Testis (tissue), 3 donors: ENCODE measurements around the gene ANGPTL4. TPM values are rescaled to one million over a fixed set of nuclear protein-coding genes. Genes with fewer than 3 reads are reported as not detected.
A peak's percentile ranks its signal among the peaks of the same experiment; 100 is the strongest.

Source experiments
- DNase-seq: peaks from one replicate; pipeline ENCODE4 v3.0.0-alpha.2; 2019
- H3K27ac ChIP-seq, 2 donors: fragments of 200-600 bp; sonication (generic); one replicate each; pipeline ENCODE4 v1.5.1; 2019
- H3K27me3 ChIP-seq: fragments of 200-600 bp; sonication (generic); one replicate; pipeline ENCODE4 v1.5.1; 2019
- H3K36me3 ChIP-seq: fragments of 200-600 bp; sonication (generic); one replicate; pipeline ENCODE4 v1.5.1; 2017; ENCODE audit warnings: low read depth; ENCODE audit errors: missing control alignments
- H3K4me1 ChIP-seq: fragments of 200-600 bp; sonication (generic); one replicate; pipeline ENCODE4 v1.5.1; 2019
- H3K4me3 ChIP-seq, 2 donors: fragments of 200-600 bp; sonication (generic); one replicate each; pipeline ENCODE4 v1.5.1; 2017 to 2019
- H3K9me3 ChIP-seq: fragments of 200-600 bp; sonication (generic); one replicate; pipeline ENCODE4 v1.5.1; 2017
- POLR2A ChIP-seq: fragments of 450-650 bp; IDR thresholded peaks from one replicate; pipeline ENCODE4 v1.6.1; 2017; ENCODE audit warnings: antibody characterized with exemption, mild to moderate bottlenecking, moderate library complexity
- WGBS, 2 donors: methylation state at CpG; one replicate each; pipeline ENCODE4 v1.1.5; 2018; 5-methylcytosine and 5-hydroxymethylcytosine counted together
- intact Hi-C: fragments of 100-400 bp; cut with DNase I; formaldehyde crosslinking; loops from one replicate; pipeline ENCODE4 v1.15.1; 2023; ENCODE audit warnings: low total_unique reads
- polyA plus RNA-seq: library from polyadenylated mRNA; stranded (reverse); fragments of 350-450 nt; fragmentation: Illumina TruSeq; extraction: RNeasy Lipid Tissue Mini Kit (QIAGEN cat#74804); gene quantifications from one replicate; pipeline ENCODE4 v1.2.3, GENCODE V29; 2014; ENCODE audit warnings: low read depth, low replicate concordance; ENCODE audit not compliant: insufficient read depth
- total RNA-seq, 2 donors: library from RNA; depleted of rRNA; stranded (reverse); fragments of >200 nt; gene quantifications; one replicate each; pipeline ENCODE4 v1.2.3, GENCODE V29; 2016
- TF ChIP-seq, protein P1 (sequence below), 3 experiments: fragments of 450-650 bp in 2 of 3; fragments of 200-600 bp in 1 of 3; sonication (generic) in 1 of 3; IDR thresholded peaks; one replicate each; pipeline ENCODE4 v1.5.1; 2016 to 2019; ENCODE audit warnings: antibody characterized with exemption in 3 of 3, mild to moderate bottlenecking in 2 of 3, moderate library complexity in 1 of 3

The ANGPTL4 gene
- total and polyA plus RNA-seq, 3 donors from 2014 or later = 10.0 to 18.5 (median 10.2) TPM

DNA sequence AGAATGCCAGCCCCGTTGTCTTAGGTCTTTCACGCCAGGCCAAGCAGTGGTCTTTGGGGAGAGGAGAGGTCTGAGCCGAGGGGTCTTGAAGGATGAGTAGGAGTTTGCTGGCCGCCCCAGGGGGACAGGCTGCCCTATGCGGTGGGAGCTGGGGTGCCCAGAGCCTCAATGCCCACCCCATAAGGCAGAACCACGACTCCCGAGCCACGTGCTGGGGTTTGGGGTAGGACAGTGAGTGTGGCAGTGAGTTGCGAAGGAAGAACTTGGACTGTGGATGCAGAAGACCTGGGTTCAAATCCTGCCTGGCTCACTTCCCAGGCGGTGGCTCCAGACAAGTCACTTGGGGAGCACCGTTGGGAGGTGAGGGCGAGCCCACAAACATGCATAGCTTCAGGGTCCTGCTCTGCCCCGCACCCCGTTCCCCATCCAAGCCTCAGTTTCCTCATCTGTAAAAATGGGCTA is 31.7 kb downstream of the ANGPTL4 start:
- DNase-seq = no peak
- WGBS, 2 donors = 85 to 88% methylated on average over 12 to 14 of the region's 14 CpGs
- no peak overlapping the region for H3K4me3 ChIP-seq
- intact Hi-C loops = no loop called here
- no peaks in the 10 kb centered on the region for H3K27me3 ChIP-seq
- TF ChIP-seq, protein P1, sequence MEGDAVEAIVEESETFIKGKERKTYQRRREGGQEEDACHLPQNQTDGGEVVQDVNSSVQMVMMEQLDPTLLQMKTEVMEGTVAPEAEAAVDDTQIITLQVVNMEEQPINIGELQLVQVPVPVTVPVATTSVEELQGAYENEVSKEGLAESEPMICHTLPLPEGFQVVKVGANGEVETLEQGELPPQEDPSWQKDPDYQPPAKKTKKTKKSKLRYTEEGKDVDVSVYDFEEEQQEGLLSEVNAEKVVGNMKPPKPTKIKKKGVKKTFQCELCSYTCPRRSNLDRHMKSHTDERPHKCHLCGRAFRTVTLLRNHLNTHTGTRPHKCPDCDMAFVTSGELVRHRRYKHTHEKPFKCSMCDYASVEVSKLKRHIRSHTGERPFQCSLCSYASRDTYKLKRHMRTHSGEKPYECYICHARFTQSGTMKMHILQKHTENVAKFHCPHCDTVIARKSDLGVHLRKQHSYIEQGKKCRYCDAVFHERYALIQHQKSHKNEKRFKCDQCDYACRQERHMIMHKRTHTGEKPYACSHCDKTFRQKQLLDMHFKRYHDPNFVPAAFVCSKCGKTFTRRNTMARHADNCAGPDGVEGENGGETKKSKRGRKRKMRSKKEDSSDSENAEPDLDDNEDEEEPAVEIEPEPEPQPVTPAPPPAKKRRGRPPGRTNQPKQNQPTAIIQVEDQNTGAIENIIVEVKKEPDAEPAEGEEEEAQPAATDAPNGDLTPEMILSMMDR (IDR thresholded peaks at IDR 0.05) = no peak
- no peak for TF ChIP-seq POLR2A
- H3K27ac ChIP-seq = no peak overlapping the region
- H3K9me3 ChIP-seq = no peaks in the 10 kb centered on the region
- no peaks in the 10 kb centered on the region for H3K36me3 ChIP-seq
- peaks cover 61% of the 10 kb centered on the region for H3K4me1 ChIP-seq

DNA sequence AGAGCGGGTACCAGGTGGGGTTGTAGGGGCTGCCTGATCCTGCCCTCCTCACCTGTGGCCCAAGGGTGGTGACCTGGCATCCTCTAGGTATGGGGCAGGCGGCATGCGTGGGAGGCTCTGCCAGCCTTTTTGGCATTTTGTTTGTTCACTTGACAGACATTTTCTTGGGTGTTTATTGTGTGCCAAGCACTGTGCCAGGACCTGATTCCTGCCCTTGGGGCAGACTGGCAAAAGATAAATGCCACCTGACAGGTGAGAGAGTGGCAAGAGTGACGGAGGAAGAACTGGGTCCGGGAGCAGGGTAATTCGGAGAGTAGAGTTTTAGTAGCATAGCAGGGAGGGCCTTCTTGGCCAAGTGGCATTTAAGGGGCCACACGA is 32.2 kb downstream of the ANGPTL4 start:
- no peak overlapping the region for H3K4me3 ChIP-seq
- TF ChIP-seq, protein P1 (IDR thresholded peaks at IDR 0.05) = no peak
- no peak for TF ChIP-seq POLR2A
- H3K36me3 ChIP-seq = no peaks in the 10 kb centered on the region
- 89 to 93% methylated on average over 7 of the region's 7 CpGs for WGBS, 2 donors
- no peaks in the 10 kb centered on the region for H3K27me3 ChIP-seq
- intact Hi-C loops = no loop called here
- no peaks in the 10 kb centered on the region for H3K9me3 ChIP-seq
- H3K4me1 ChIP-seq = peaks cover 57% of the 10 kb centered on the region
- no peak for DNase-seq
- H3K27ac ChIP-seq = no peak overlapping the region

DNA sequence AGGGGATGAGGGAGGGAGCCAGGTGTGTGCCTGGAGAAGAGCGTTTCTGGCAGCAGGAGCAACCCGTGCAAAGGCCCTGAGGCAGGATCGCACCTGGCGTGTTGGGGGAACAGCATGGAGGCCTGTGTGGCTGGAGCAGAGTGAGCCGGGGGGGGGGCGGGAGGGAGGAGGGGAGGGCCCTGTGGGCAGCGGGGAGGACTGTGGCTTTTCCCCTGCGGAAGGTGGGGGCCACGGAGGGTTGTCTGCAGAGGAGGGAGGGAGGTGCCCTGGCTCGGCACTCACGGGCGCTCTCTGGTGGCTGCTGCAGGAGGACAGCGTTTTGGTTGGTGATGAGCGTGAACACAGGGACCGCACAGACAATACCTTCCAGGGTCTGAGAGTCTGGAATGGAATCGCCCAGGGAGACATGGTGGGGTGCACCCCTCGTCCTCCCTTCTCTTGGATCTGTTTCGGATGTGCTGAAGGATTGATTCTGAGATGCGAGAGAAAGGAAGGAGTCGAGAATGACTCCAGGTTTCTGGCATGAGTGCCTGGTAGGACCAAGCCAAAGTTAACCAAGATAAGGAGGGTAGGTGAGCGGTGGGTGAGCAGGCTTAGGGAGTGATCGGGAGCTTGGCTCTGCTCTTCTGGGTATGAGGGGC is 32.7 kb downstream of the ANGPTL4 start:
- peak; percentile 68 for DNase-seq
- H3K4me3 ChIP-seq = no peak overlapping the region
- intact Hi-C loops = no loop called here
- no peak overlapping the region for H3K27ac ChIP-seq
- no peaks in the 10 kb centered on the region for H3K27me3 ChIP-seq
- 56 to 58% methylated on average over 20 to 22 of the region's 22 CpGs for WGBS, 2 donors
- H3K4me1 ChIP-seq = peaks cover 52% of the 10 kb centered on the region
- H3K36me3 ChIP-seq = no peaks in the 10 kb centered on the region
- H3K9me3 ChIP-seq = no peaks in the 10 kb centered on the region
- no peak for TF ChIP-seq POLR2A
- TF ChIP-seq, protein P1 (IDR thresholded peaks at IDR 0.05) = peak in 2 of 3 experiments; percentile 31 to 44

DNA sequence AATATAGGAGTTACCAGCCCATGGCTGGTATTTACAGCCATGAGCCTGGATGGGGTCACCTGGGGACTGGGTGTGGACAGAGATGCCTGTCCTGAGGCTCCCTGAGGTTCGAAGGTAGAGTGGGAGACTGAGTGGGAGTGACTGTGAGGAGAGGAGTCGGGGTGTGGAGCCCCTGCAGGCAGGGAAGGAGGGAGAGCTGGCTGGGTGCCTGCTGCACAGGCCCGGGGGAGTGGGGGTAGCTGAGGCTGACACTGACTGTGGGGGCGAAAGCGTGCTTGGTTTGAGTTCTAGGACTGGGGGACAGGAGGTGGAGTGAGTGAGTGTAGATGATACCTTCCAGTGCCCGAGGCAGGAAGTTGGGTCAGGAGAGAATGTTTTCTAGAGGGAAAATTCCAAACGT is 33.3 kb downstream of the ANGPTL4 start:
- no peak overlapping the region for H3K27ac ChIP-seq

More for the DNA sequence above, 33.3 kb downstream of the ANGPTL4 start:
- Histone ChIP-seq H3K9me3 (no peaks in the 10 kb centered on the region), H3K4me1 (peaks cover 46% of the 10 kb centered on the region), H3K36me3 (no peaks in the 10 kb centered on the region), H3K27me3 (no peaks in the 10 kb centered on the region), H3K4me3 (no peak overlapping the region)
- DNase-seq = no peak
- WGBS, 2 donors = 41 to 51% methylated on average over 5 to 7 of the region's 7 CpGs
- no peak for TF ChIP-seq POLR2A
- TF ChIP-seq, protein P1 (IDR thresholded peaks at IDR 0.05) = no peak
- intact Hi-C loops = no loop called here
